Retinal pigment epithelial cell (primary cell): Measurements from ENCODE around the gene LNP1.

ENCODE experiments used
- DNase-seq: peaks from one replicate; pipeline ENCODE4 v3.0.0-alpha.2; 2010; ENCODE audit warnings: low read depth
- H3K4me3 ChIP-seq: 2 replicates; pipeline ENCODE4 v1.5.1; 2011; ENCODE audit warnings: mild to moderate bottlenecking, low read length, control low read depth, moderate library complexity
- TF ChIP-seq, protein P1 (sequence below): conservative IDR thresholded peaks from 2 replicates; pipeline ENCODE4 v1.5.1; 2011; ENCODE audit warnings: low read depth, low read length, control low read depth, inconsistent platforms

Gene LNP1

DNA sequence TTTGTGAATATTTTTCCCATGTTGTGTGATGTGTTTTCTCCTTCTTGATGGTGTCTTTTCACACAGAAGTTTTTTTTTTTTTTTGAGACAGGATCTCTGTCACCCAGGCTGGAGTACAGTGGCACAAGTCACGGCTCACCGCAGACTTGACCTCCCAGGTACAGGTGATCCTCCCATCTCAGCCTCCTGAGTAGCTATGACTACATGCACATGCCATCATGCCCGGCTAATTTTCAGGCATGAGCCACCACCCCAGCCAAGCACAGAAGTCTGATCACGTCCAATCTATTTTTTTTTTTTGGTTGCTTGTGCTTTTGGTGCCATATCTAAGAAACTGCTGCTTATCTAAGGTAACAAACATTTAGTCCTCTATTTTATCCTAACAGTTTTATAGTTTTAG lies 25.0 kb upstream of the LNP1 start:
- TF ChIP-seq, protein P1, sequence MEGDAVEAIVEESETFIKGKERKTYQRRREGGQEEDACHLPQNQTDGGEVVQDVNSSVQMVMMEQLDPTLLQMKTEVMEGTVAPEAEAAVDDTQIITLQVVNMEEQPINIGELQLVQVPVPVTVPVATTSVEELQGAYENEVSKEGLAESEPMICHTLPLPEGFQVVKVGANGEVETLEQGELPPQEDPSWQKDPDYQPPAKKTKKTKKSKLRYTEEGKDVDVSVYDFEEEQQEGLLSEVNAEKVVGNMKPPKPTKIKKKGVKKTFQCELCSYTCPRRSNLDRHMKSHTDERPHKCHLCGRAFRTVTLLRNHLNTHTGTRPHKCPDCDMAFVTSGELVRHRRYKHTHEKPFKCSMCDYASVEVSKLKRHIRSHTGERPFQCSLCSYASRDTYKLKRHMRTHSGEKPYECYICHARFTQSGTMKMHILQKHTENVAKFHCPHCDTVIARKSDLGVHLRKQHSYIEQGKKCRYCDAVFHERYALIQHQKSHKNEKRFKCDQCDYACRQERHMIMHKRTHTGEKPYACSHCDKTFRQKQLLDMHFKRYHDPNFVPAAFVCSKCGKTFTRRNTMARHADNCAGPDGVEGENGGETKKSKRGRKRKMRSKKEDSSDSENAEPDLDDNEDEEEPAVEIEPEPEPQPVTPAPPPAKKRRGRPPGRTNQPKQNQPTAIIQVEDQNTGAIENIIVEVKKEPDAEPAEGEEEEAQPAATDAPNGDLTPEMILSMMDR, result no peak
- H3K4me3 ChIP-seq, result no peak overlapping the region
- DNase-seq, result no peak

DNA sequence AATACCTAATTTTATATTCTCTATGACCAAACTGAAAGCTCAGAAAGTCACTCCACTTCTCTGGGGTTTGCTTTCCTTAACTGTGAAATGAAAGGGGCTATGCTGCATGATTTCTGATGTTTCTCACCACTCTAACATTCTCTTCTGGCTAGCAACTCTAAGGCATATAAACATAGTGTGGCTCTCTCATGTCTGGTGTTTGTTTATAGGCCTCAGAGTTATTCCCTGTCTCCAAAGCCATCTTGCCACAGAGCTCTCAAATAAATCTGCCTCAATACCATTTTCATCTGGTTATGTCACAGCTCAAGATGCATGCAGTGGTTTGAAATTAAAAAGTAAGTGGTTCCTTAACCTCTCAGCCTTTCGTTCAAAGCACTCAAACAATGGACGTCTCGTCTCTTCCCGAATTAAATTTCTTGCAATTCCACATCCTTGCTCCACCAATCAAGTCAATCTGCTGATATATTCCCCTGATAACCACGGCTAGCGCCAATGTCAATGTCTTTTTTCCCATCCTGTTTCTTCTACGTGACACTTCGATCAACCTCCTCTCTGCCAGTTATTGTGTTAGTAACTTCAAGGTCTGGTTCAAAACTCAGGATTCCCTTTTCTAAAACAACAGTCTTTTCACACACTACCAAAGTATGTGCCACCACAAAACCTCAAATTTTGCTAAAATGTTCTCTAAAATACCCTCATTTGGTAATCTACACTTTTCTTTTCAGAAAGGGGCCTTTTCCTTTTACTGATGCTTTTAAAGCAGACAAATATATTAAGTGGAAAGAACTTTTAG lies 16.4 kb upstream of the LNP1 start:
- no peak overlapping the region for H3K4me3 ChIP-seq
- TF ChIP-seq, protein P1, result no peak
- no peak for DNase-seq

DNA sequence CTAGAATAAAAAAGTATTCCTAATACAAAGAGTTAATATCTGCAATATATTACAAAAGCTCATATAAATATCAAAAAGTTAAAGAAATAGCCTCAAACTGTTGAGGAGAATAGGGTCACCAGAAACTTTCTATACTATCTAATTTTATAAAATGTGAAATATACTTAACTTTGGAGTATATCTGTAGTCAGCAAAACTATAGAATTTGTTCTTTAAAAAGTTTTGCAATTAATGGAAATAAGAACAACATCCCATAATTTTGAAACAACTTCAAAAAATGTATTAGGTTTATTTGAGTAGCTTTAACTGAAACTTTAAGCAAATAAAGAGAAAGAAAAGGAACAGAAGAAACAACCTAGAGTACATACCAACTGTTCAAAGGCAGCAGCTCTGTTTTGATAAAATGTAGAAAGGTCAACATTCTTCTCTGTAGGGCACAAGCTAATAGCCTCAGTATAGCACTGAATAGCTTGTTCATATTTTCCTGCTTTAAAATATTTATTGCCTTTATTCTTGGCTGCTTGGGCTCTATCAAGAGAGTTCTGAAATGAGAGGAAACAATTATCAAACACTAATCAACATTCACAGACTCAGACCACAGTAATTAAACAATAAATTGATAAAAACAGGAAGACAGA lies 14.8 kb upstream of the LNP1 start:
- TF ChIP-seq, protein P1, result no peak
- no peak overlapping the region for H3K4me3 ChIP-seq
- DNase-seq, result no peak

DNA sequence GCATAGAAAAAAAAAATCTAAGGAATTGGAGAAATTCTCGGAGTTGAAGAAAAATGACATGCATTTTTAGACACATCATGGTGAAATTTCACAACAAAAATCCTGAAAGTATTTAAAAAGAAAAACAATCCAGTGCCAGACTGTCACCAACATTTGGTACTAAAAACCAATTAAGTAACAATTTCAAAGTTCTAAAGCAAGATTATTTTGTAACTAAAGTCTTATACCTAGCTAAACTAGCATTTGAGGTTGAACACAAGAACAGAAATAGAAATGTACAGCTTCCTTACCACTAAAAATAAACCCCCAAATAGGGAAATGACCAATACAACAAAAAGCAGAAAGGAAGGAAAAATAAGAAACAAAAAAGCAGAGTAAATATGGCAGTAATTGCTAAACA lies 12.3 kb upstream of the LNP1 start:
- TF ChIP-seq, protein P1, result no peak
- no peak for DNase-seq
- no peak overlapping the region for H3K4me3 ChIP-seq

GRCh38 chr3:100395679-100396431 lies 5.5 kb upstream of the LNP1 start:
- TF ChIP-seq, protein P1, result no peak
- no peak overlapping the region for H3K4me3 ChIP-seq
- no peak for DNase-seq

DNA sequence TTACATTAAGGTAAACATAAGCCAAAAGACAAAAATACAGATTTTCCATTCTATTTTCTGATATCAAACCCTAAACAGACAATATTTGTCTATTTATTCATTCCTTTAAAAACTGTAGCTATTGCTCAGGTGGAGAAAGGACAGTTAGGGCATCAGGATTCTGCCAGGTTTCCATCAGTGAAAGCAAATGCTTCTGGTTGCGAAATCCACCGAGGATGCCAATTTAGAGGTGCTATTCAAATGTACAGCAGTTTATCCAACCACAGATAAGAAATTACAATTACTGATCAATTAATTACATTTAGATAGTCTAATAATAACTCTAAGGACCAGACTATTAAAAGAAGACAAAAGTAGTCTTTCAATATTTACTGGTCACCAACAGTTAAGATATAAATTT lies 4.4 kb upstream of the LNP1 start:
- TF ChIP-seq, protein P1, result no peak
- H3K4me3 ChIP-seq, result no peak overlapping the region
- no peak for DNase-seq
